A673 (cell line): ENCODE measurements around the gene SMIM36. TPM values are rescaled to one million over a fixed set of nuclear protein-coding genes. Genes with fewer than 3 reads are reported as not detected.

ENCODE experiments used
- BruUV-seq: library from RNA; stranded (reverse); fragments of 400-500 nt; replicated peaks from 2 replicates; lab custom pipeline; 2021; lab: Mats Ljungman, UMichigan
- CTCF ChIA-PET: fragments of 300-600 bp; sonication (Branson Sonifier 250); formaldehyde crosslinking; loops from one replicate; lab custom pipeline; 2022; ENCODE audit warnings: antibody characterized with exemption; lab: Charles Lee
- POLR2A ChIA-PET: fragments of 300-600 bp; sonication (Branson Sonifier 250); formaldehyde crosslinking; loops from one replicate; lab custom pipeline; 2022; ENCODE audit warnings: antibody characterized with exemption; ENCODE audit not compliant: low non-redundant PET; lab: Charles Lee
- DNase-seq: peaks from one replicate; pipeline ENCODE4 v3.0.0-alpha.2; 2015; ENCODE audit warnings: low spot score
- H3K27ac ChIP-seq: fragments of 200-600 bp; sonication (generic); 2 replicates; pipeline ENCODE4 v1.5.1; 2016; ENCODE audit warnings: mixed run types, low read depth, mild to moderate bottlenecking, mixed read lengths, antibody characterized with exemption, low read length; ENCODE audit not compliant: poor library complexity, severe bottlenecking
- H3K27me3 ChIP-seq: fragments of 200-600 bp; sonication (generic); replicated peaks from 2 replicates; pipeline ENCODE4 v1.6.1; 2017; ENCODE audit warnings: mixed run types, low read depth, mild to moderate bottlenecking, mixed read lengths, antibody characterized with exemption, low read length; ENCODE audit not compliant: insufficient read depth, poor library complexity
- H3K36me3 ChIP-seq: fragments of 200-600 bp; sonication (generic); 2 replicates; pipeline ENCODE4 v1.6.1; 2016; ENCODE audit warnings: mixed run types, mild to moderate bottlenecking, mixed read lengths, antibody characterized with exemption, low read length; ENCODE audit not compliant: insufficient read depth, poor library complexity, severe bottlenecking
- H3K4me1 ChIP-seq: fragments of 200-600 bp; sonication (generic); 2 replicates; pipeline ENCODE4 v1.6.1; 2017; ENCODE audit warnings: mixed run types, mild to moderate bottlenecking, mixed read lengths, antibody characterized with exemption, low read length; ENCODE audit not compliant: insufficient read depth, poor library complexity, severe bottlenecking
- H3K4me3 ChIP-seq: fragments of 200-600 bp; sonication (generic); 2 replicates; pipeline ENCODE4 v1.5.1; 2016; ENCODE audit warnings: low read depth, mixed run types, mild to moderate bottlenecking, mixed read lengths, low read length; ENCODE audit not compliant: poor library complexity, severe bottlenecking
- H3K9me3 ChIP-seq: fragments of 200-600 bp; sonication (generic); 2 replicates; pipeline ENCODE4 v1.6.1; 2016; ENCODE audit warnings: mixed run types, low read depth, mild to moderate bottlenecking, mixed read lengths, antibody characterized with exemption, low read length; ENCODE audit not compliant: poor library complexity, severe bottlenecking
- CTCF ChIP-seq: fragments of 300-800, 200-600 bp; sonication (generic); conservative IDR thresholded peaks from 2 replicates; pipeline ENCODE4 v1.5.1; 2017; ENCODE audit warnings: low read depth, mild to moderate bottlenecking, antibody characterized with exemption, low read length, moderate library complexity, mixed read lengths
- EZH2 ChIP-seq: fragments of 200-600 bp; sonication (generic); IDR thresholded peaks from 2 replicates; pipeline ENCODE4 v1.6.1; 2017; ENCODE audit warnings: borderline replicate concordance, low read depth, mild to moderate bottlenecking, mixed read lengths, antibody characterized with exemption, low read length; ENCODE audit not compliant: poor library complexity, severe bottlenecking
- intact Hi-C: fragments of 100-400 bp; cut with micrococcal nuclease; formaldehyde crosslinking; loops from one replicate; pipeline ENCODE4 v1.10.0; 2022; ENCODE audit not compliant: unreplicated experiment
- total RNA-seq: library from RNA; stranded (reverse); gene quantifications from 2 replicates; pipeline ENCODE4 v1.2.3, GENCODE V29; 2021

Gene SMIM36
- total RNA-seq, 1 experiment from 2014 or later = not detected

- POLR2A ChIA-PET = no interaction called here
- Histone ChIP-seq H3K4me1 (peaks cover 8% of the 10 kb centered on the region), H3K36me3 (no peaks in the 10 kb centered on the region), H3K9me3 (no peaks in the 10 kb centered on the region), H3K4me3 (no peak overlapping the region), H3K27me3 (no peaks in the 10 kb centered on the region), H3K27ac (no peak overlapping the region)
- intact Hi-C loops = no loop called here
- no peak for TF ChIP-seq CTCF
- TF ChIP-seq EZH2 = no peak
- CTCF ChIA-PET = no interaction called here
- peak; percentile 60 for DNase-seq
- no TSS peak for BruUV-seq
Observed at GRCh38 chr17:55496094-55496881, 15.0 kb downstream of the SMIM36 start.

DNA sequence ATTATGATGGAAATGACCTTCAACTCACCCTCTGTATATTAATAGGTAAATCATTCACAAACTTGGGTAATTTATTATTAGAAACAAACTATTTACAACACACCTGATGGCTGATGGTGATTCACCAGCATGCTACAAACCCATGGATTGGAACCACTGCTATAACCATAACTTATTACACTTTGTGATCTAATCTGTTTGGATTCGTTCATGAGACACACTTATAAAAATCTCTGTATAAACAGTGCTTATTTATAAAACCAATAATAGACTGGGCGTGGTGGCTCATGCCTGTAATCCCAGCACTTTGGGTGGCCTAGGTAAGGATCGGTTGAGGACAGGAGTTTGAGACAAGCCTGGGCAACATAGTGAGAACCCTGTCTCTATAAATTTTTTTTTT is 16.0 kb downstream of the SMIM36 start:
- H3K4me1 ChIP-seq = peaks cover 8% of the 10 kb centered on the region
- H3K27ac ChIP-seq = no peak overlapping the region
- no peak overlapping the region for H3K4me3 ChIP-seq
- no peak for TF ChIP-seq EZH2
- no peak for TF ChIP-seq CTCF
- no TSS peak for BruUV-seq
- H3K9me3 ChIP-seq = no peaks in the 10 kb centered on the region
- intact Hi-C loops = no loop called here
- no peak for DNase-seq
- no peaks in the 10 kb centered on the region for H3K36me3 ChIP-seq
- POLR2A ChIA-PET = no interaction called here
- CTCF ChIA-PET = no interaction called here
- no peaks in the 10 kb centered on the region for H3K27me3 ChIP-seq

GRCh38 chr17:55492781-55493341 is 18.4 kb downstream of the SMIM36 start:
- H3K4me3 ChIP-seq = no peak overlapping the region
- no peak for TF ChIP-seq EZH2
- TF ChIP-seq CTCF = no peak
- H3K27ac ChIP-seq = no peak overlapping the region
- no peaks in the 10 kb centered on the region for H3K9me3 ChIP-seq
- ChIA-PET CTCF (interaction anchor here (0.6 kb wide), 1 partner anchor 41 kb away, joined by 10 read pairs; no protein-coding TSS in a partner anchor), POLR2A (no interaction called here)
- intact Hi-C loops = no loop called here
- no peaks in the 10 kb centered on the region for H3K27me3 ChIP-seq
- no TSS peak for BruUV-seq
- H3K36me3 ChIP-seq = no peaks in the 10 kb centered on the region
- peaks cover 8% of the 10 kb centered on the region for H3K4me1 ChIP-seq
- no peak for DNase-seq
